Measurements from ENCODE around the gene OTOF. TPM values are rescaled to one million over a fixed set of nuclear protein-coding genes. Genes with fewer than 3 reads are reported as not detected.

The OTOF gene
- total and polyA plus RNA-seq, 2 of the 13 experiments (the other 11 are each of a cell fraction or from before 2014, with no cell fraction given): 0.04 TPM; not detected in 1

GRCh38 chr2:26482211-26483026, 4.5 kb upstream of the OTOF start (continued):
- no peak for TF ChIP-seq KDM4B (CRISPR knock-in tag; IDR thresholded peaks at IDR 0.05)
- 0 out of 2 replicates have a peak, but pooled peaks have one; percentile 1 for TF ChIP-seq ATF7 (IDR thresholded peaks at IDR 0.05)
- TF ChIP-seq ATF7 (CRISPR knock-in tag; IDR thresholded peaks at IDR 0.05): no peak
- no peak for TF ChIP-seq SCMH1 (CRISPR knock-in tag; IDR thresholded peaks at IDR 0.05; ENCODE audit: borderline replicate concordance)
- TF ChIP-seq SP140L (CRISPR knock-in tag; IDR thresholded peaks at IDR 0.05; ENCODE audit: borderline replicate concordance): no peak
- TF ChIP-seq ZC3H13 (CRISPR knock-in tag; IDR thresholded peaks at IDR 0.05): no peak
- TF ChIP-seq ZNF207 (IDR thresholded peaks at IDR 0.05; ENCODE audit: borderline replicate concordance): 0 out of 2 replicates have a peak, but pooled peaks have one; percentile 50
- 0 out of 2 replicates have a peak, but pooled peaks have one; percentile 51 for TF ChIP-seq HNRNPL (IDR thresholded peaks at IDR 0.05; ENCODE audit: low read depth, low read length)

GRCh38 chr2:26481706-26482105, 3.8 kb upstream of the OTOF start:
- Histone ChIP-seq H4K20me1 (ENCODE audit: insufficient read depth, low read length) (no peaks in the 10 kb centered on the region), H3K36me3 (replicated peaks in 1 of 2; ENCODE audit: control insufficient read depth in 1 of 2, insufficient read depth in 2 of 2, low read length in 2 of 2) (no peaks in the 10 kb centered on the region), H3K79me2 (ENCODE audit: insufficient read depth, low read length) (no peaks in the 10 kb centered on the region), H3K4me3 (replicated peaks in 1 of 3; ENCODE audit: insufficient read depth in 1 of 3, low read depth in 2 of 3, low read length in 3 of 3) (no peak overlapping the region), H2AFZ (ENCODE audit: low read length) (no peak overlapping the region), H3K27ac (ENCODE audit: extremely low read length, insufficient read depth, low read length) (no peak overlapping the region), H3K27me3 (ENCODE audit: control insufficient read depth in 1 of 2, insufficient read depth in 2 of 2, low read length in 2 of 2) (peaks cover 0 to 31% of the 10 kb centered on the region in 2 experiments; a peak in 3 of 5 replicates), H3K4me1 (ENCODE audit: insufficient read depth, low read length) (peaks cover 40% of the 10 kb centered on the region), H3K9ac (ENCODE audit: insufficient read depth, low read depth, low read length) (no peak overlapping the region), H3K9me3 (ENCODE audit: low read length) (no peaks in the 10 kb centered on the region), H3K4me2 (ENCODE audit: low read depth, low read length) (no peak overlapping the region)
- POLR2A ChIA-PET: no interaction called here
- in situ Hi-C loops (cut with HindIII; ENCODE audit: extremely low pct_ligation_motif_present, low pct_unique_long_range_greater_than_20kb): no loop called here
- ATAC-seq (no peak), FAIRE-seq (peak; percentile 28), DNase-seq (ENCODE audit: low spot score) (no peak)
- intact Hi-C loops (cut with micrococcal nuclease; ENCODE audit: unreplicated experiment): no loop called here
- BruUV-seq (replicated peaks): no TSS peak
- CTCF ChIA-PET (ENCODE audit: low intra/inter-chr PET ratio, low total read pairs): no interaction called here
- WGBS (ENCODE audit: low lambda C conversion rate): 54% methylated on average over 3 of the region's 3 CpGs
- TF ChIP-seq ZHX2 (IDR thresholded peaks at IDR 0.05; ENCODE audit: low read depth) (no peak), ZHX2 (CRISPR knock-in tag; IDR thresholded peaks at IDR 0.05; ENCODE audit: borderline replicate concordance) (no peak), ZNF383 (CRISPR knock-in tag; IDR thresholded peaks at IDR 0.05; ENCODE audit: borderline replicate concordance) (no peak), ASH2L (IDR thresholded peaks at IDR 0.05; ENCODE audit: insufficient read length, low read depth, low read length) (no peak), HBP1 (CRISPR knock-in tag; IDR thresholded peaks at IDR 0.05; ENCODE audit: low read depth) (no peak), ZNF543 (CRISPR knock-in tag; IDR thresholded peaks at IDR 0.05) (no peak), BCL3 (CRISPR knock-in tag; IDR thresholded peaks at IDR 0.05) (no peak)

All from HepG2 (cell line).